ENCODE results near the gene TAF1C. TPM values are rescaled to one million over a fixed set of nuclear protein-coding genes. Genes with fewer than 3 reads are reported as not detected.
"Not testable (repeated sequence)": the region's sequence is repeated elsewhere in the genome, so short reads cannot be mapped to it uniquely, and the experiment has no call there.

TAF1C gene
- polyA plus RNA-seq, 3 donors from 2014 or later: 3.3 to 8.6 (median 8.2) TPM

GRCh38 chr16:84223456-84223855, 36.6 kb upstream of the TAF1C start:
- Mint-ChIP-seq H3K36me3 (no peaks in the 10 kb centered on the region), H3K27me3 (ENCODE audit: low read depth in 3 of 3) (peaks cover 0 to 7% (median 5%) of the 10 kb centered on the region in 3 donors), H3K9me3 (no peaks in the 10 kb centered on the region), H3K4me3 (no peak overlapping the region), H3K27ac (no peak overlapping the region), H3K4me1 (no peaks in the 10 kb centered on the region)
- DNase-seq: no peak

GRCh38 chr16:84220851-84221250, 34.0 kb upstream of the TAF1C start:
- no peaks in the 10 kb centered on the region for H3K4me1 Mint-ChIP-seq
- H3K27me3 Mint-ChIP-seq (ENCODE audit: low read depth in 3 of 3): peaks cover 0 to 6% (median 4%) of the 10 kb centered on the region in 3 donors
- H3K4me3 Mint-ChIP-seq: no peak overlapping the region
- H3K36me3 Mint-ChIP-seq: no peaks in the 10 kb centered on the region
- H3K9me3 Mint-ChIP-seq: no peaks in the 10 kb centered on the region
- DNase-seq: no peak
- no peak overlapping the region for H3K27ac Mint-ChIP-seq

GRCh38 chr16:84218956-84219355, 32.1 kb upstream of the TAF1C start:
- Mint-ChIP-seq H3K4me1 (no peaks in the 10 kb centered on the region), H3K27ac (no peak overlapping the region), H3K4me3 (no peak overlapping the region), H3K36me3 (no peaks in the 10 kb centered on the region), H3K27me3 (ENCODE audit: low read depth in 3 of 3) (peaks cover 0 to 6% (median 4%) of the 10 kb centered on the region in 3 donors), H3K9me3 (no peaks in the 10 kb centered on the region)
- DNase-seq: no peak

DNA sequence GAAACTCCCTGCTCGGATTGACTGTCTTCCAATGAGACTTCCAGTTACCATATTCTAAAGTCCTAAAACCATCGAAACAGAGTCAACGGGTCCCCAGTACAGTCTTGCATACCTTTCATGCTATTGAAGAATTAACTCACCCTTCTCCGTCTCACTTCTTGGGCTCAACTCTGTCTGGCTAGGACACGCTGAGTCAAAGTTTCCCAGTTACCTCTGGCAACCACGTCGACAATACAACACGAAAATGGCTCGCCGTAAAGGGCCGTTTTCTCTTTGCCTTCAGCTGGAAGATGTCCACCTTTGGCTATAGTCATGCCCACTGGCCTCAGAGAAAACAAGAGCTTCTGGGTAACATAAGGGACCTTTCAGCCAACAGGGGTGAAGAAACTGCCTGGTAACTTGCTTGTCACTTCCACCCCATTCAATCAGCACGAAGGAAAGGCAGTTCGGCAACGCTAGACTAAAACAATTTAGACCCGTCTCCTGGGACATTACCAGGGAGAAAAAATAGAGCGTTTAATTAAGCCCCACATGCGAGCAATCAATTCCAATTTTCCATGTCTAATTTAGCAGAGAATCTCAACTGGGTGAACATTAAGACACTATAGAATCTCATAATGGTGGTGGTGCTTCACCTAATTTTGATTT, 31.4 kb upstream of the TAF1C start:
- no peak overlapping the region for H3K27ac Mint-ChIP-seq
- no peaks in the 10 kb centered on the region for H3K36me3 Mint-ChIP-seq
- peaks cover 0 to 6% (median 2%) of the 10 kb centered on the region in 3 donors for H3K27me3 Mint-ChIP-seq (ENCODE audit: low read depth in 3 of 3)

GRCh38 chr16:84216144-84216543, 29.3 kb upstream of the TAF1C start:
- H3K27ac Mint-ChIP-seq; H3K36me3 Mint-ChIP-seq; DNase-seq; H3K9me3 Mint-ChIP-seq; H3K4me1 Mint-ChIP-seq; H3K27me3 Mint-ChIP-seq (ENCODE audit: low read depth in 3 of 3); H3K4me3 Mint-ChIP-seq: not testable (repeated sequence)

More for the DNA sequence above, 31.4 kb upstream of the TAF1C start:
- Mint-ChIP-seq H3K4me3 (no peak overlapping the region), H3K9me3 (peaks cover 0 to under 1% (median 0%) of the 10 kb centered on the region in 6 donors), H3K4me1 (no peaks in the 10 kb centered on the region)
- DNase-seq: no peak

DNA sequence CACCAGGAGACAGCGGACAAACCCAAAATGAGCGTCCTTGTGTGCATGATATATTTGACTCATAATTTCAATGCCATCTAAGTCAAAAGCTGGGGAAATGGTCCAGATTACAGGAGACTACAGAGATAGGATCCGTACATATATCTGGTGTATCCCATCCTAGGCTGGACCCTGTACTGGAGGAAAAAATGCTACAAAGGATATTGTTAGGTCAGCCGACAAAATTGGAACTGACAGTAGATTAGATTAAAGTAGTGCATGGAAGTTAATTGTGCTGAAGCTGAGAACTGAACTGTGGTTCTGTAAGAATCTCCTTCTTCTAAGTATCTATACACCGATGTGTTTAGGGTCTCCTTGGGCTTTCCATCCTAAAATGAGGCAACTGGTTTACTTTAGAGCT, 28.7 kb upstream of the TAF1C start:
- Mint-ChIP-seq H3K27ac (no peak overlapping the region), H3K4me3 (no peak overlapping the region), H3K27me3 (ENCODE audit: low read depth in 3 of 3) (peaks cover 0 to 7% (median 0%) of the 10 kb centered on the region in 3 donors), H3K9me3 (peaks cover 0 to 2% (median 0%) of the 10 kb centered on the region in 6 donors), H3K36me3 (no peaks in the 10 kb centered on the region), H3K4me1 (no peaks in the 10 kb centered on the region)
- no peak for DNase-seq

DNA sequence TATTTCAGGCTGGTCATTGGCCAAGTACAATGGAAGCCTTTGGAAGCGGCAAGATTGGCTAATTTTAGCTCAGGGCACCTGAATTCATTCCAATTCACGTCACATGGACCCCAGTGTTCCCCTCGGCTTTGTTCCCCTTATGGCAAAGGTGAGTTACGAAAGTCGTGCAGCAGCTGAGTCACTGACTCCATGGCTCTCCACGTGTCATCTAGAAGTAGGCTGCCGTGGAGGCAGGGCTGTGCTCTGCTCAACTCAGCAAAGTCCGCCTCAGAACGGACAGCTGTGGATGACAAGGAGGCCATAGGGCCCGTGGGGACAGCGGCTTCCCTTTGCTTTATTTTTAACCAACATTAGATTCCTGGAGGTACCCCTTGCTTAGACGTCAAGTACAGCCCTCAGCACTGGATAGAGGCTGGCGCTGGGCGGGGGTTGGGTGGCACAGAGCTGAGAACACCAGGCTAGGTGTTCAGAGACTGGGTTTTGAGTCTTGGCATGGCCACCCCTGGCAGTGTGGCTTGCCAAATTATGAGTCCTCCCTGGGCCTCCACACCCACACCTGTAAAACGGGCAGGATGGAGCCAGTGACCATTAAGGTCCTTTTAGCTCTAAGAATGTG, 27.7 kb upstream of the TAF1C start:
- no peak overlapping the region for H3K27ac Mint-ChIP-seq
- H3K4me3 Mint-ChIP-seq: no peak overlapping the region
- no peaks in the 10 kb centered on the region for H3K4me1 Mint-ChIP-seq
- H3K27me3 Mint-ChIP-seq (ENCODE audit: low read depth in 3 of 3): peaks cover 0 to 8% (median 0%) of the 10 kb centered on the region in 3 donors
- DNase-seq: no peak
- H3K9me3 Mint-ChIP-seq: peaks cover 0 to 2% (median 0%) of the 10 kb centered on the region in 6 donors
- H3K36me3 Mint-ChIP-seq: no peaks in the 10 kb centered on the region

DNA sequence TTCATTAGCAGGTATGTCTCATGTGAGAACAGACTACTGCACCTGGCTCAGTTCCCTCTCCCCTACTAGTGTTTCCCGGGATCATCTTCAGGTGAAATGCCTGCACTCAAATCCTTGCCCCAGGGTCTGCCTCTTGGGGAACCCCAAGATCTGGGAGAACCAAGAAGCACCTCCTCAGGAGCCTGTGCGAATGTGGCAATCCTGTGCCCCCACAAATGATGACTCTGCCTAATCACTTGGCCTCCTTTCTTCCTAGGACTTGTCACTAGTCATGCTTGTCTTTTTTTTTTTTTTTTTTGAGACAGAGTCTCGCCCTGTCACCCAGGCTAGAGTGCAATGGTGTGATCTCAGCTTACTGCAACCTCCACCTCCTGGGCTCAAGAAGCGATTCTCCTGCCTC, 25.8 kb upstream of the TAF1C start:
- Mint-ChIP-seq H3K27me3 (ENCODE audit: low read depth in 3 of 3) (peaks cover 0 to 8% (median 0%) of the 10 kb centered on the region in 3 donors), H3K4me1 (no peaks in the 10 kb centered on the region), H3K4me3 (no peak overlapping the region), H3K36me3 (no peaks in the 10 kb centered on the region), H3K9me3 (peaks cover 0 to 2% (median 0%) of the 10 kb centered on the region in 6 donors), H3K27ac (no peak overlapping the region)
- DNase-seq: no peak

GRCh38 chr16:84212154-84212553, 25.3 kb upstream of the TAF1C start:
- no peak overlapping the region for H3K27ac Mint-ChIP-seq
- no peak for DNase-seq
- H3K27me3 Mint-ChIP-seq (ENCODE audit: low read depth in 3 of 3): peaks cover 0 to 8% (median 0%) of the 10 kb centered on the region in 3 donors
- no peaks in the 10 kb centered on the region for H3K4me1 Mint-ChIP-seq
- H3K9me3 Mint-ChIP-seq: peaks cover 0 to 2% (median 0%) of the 10 kb centered on the region in 6 donors
- no peaks in the 10 kb centered on the region for H3K36me3 Mint-ChIP-seq
- no peak overlapping the region for H3K4me3 Mint-ChIP-seq

DNA sequence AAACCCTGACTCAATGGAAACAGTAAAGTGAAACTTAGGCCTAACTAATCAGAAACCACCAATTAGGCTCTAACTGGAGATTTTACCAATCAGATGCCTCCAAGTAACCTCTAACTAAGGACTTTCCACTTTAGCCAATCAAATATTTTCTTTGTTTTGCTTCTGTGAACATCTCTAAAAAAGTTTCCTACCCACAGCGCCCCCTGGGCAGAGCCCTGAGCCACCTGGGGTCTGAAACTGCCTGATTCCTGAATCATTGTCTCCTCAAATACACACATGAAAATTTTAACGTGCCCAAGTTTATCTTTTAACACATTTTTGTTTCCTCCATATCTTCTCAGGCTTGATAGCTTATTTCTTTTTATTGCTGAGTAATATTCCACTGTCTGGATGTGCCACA, 23.1 kb upstream of the TAF1C start:
- Mint-ChIP-seq H3K27me3 (ENCODE audit: low read depth in 3 of 3) (peaks cover 0 to 6% (median 2%) of the 10 kb centered on the region in 3 donors), H3K9me3 (peaks cover 0 to 2% (median 0%) of the 10 kb centered on the region in 6 donors), H3K36me3 (no peaks in the 10 kb centered on the region), H3K27ac (no peak overlapping the region), H3K4me3 (no peak overlapping the region), H3K4me1 (no peaks in the 10 kb centered on the region)
- no peak for DNase-seq

DNA sequence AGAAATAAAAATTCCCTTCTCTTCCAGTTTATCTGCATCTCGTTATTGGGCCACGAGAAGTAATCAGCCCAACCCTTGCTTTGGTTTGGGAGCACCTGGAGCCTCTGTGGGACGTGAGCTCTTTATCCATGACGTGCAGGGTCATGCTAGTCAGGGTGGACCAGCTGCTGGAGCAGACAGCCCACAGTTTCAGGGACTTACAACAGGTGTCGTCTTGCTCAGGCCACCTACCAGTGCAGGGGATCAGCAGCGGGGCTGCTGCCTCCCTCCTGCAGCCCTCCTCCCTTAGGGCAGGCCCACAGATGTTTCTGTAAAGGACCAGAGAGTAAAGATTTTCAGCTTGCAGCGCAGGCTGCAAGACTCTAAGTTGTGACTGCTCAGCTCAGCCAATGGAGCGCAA, 21.0 kb upstream of the TAF1C start:
- H3K27ac Mint-ChIP-seq: peak overlapping the region in 1 of 6 donors; percentile 60
- DNase-seq: no peak
- no peak overlapping the region for H3K4me3 Mint-ChIP-seq
- no peaks in the 10 kb centered on the region for H3K36me3 Mint-ChIP-seq
- peaks cover 0 to 6% (median 4%) of the 10 kb centered on the region in 3 donors for H3K27me3 Mint-ChIP-seq (ENCODE audit: low read depth in 3 of 3)
- no peaks in the 10 kb centered on the region for H3K9me3 Mint-ChIP-seq
- H3K4me1 Mint-ChIP-seq: no peaks in the 10 kb centered on the region

GRCh38 chr16:84207251-84207650, 20.4 kb upstream of the TAF1C start:
- Mint-ChIP-seq H3K36me3 (no peaks in the 10 kb centered on the region), H3K9me3 (no peaks in the 10 kb centered on the region), H3K27me3 (ENCODE audit: low read depth in 3 of 3) (peaks cover 0 to 6% (median 4%) of the 10 kb centered on the region in 3 donors), H3K4me3 (no peak overlapping the region), H3K27ac (no peak overlapping the region), H3K4me1 (no peaks in the 10 kb centered on the region)
- no peak for DNase-seq

DNA sequence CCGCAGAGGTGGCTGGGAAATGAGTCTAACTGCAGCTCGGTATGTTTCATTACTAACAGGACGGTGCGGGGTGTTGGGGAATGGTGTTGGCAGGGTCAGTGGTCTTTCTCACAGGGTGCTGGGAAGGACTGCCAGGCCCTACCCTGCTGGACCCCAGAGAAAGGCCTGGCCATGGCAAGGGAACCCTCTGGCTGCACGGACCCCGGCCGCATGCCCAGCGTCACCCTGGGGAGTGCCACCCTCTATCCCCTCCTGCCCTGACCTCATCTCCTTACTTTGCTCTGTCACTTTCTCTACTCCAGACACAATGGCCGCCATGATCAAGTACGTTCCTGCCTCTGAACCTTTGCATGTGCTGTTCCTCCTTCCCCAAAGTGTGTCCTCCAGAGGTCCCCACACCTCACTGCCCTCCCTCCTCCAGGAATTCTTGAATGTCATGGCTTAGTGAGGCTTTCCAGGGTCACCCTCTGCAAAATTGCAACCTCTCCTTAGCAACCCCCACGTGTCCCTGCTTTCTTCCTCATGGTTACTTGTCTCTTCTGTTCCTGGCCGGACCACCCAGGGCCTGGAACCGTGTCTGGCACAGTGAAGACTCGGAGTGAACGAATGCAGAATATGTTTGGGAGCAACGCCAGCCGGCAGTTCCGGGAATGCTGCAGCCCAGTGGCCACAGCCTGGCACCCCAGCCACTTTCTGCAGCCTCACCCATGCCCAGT, 19.3 kb upstream of the TAF1C start:
- no peak overlapping the region for H3K27ac Mint-ChIP-seq
- H3K4me1 Mint-ChIP-seq: no peaks in the 10 kb centered on the region
- H3K27me3 Mint-ChIP-seq (ENCODE audit: low read depth in 3 of 3): peaks cover under 1 to 6% (median 4%) of the 10 kb centered on the region in 3 donors
- H3K36me3 Mint-ChIP-seq: no peaks in the 10 kb centered on the region
- no peaks in the 10 kb centered on the region for H3K9me3 Mint-ChIP-seq
- DNase-seq: no peak
- no peak overlapping the region for H3K4me3 Mint-ChIP-seq

DNA sequence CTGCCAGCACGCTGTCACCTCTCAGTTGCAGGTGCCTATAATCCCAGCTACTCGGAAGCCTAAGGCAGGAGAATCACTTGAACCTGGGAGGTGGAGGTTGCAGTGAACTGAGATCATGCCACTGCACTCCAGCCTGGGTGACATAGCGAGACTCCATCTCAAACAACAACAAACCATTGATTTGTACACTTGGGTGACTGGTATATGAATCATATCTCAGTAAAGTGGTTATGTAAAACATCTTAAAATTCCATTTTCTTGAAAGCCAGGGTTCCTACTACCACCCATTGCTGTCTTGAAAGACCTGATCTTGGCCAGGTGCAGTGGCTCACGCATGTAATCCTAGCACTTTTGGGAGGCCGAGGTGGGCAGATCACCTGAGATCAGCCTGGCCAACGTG, 18.3 kb upstream of the TAF1C start:
- H3K27ac Mint-ChIP-seq; H3K27me3 Mint-ChIP-seq (ENCODE audit: low read depth in 3 of 3); H3K4me1 Mint-ChIP-seq; H3K36me3 Mint-ChIP-seq; H3K4me3 Mint-ChIP-seq; H3K9me3 Mint-ChIP-seq; DNase-seq: not testable (repeated sequence)
